SW 1271 (cell line): ENCODE measurements around the gene NFIB.

ENCODE experiments used
- DNase-seq, 2 experiments: peaks; one replicate each; lab custom pipeline; 2025; lab: John Stamatoyannopoulos, UW

NFIB gene

DNA sequence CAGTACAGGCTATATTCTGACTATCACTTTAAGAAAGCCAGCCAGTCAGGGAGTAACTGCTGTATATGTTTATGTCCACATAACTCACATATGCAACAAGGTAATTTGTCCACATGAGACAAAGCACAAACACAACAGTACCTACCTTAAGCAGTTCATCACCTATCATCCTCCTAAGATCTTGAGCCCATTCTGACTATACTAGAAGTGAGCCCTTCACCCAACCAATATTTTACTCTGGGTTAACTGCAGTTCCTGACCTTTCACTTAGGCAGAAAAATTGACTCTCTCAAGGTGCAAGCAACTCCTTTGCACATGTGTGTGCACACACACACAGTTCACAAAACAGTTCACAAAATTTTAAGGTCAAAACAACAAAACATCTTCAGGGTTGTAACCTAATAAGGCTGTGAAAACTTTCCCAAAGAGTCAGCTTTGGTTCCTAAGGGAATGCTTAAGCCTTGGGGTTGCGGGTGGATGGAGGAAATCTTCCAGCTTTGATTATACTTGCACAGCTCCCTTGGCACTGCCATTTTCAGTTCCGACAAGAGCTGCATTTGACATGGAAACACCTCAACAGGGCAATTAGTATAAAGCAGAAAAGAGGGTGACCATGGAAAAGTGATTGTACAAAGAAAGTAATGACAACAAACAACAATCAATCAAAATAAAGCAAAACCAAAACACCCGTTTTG lies 215.3 kb downstream of the NFIB start:
- no peak for DNase-seq

DNA sequence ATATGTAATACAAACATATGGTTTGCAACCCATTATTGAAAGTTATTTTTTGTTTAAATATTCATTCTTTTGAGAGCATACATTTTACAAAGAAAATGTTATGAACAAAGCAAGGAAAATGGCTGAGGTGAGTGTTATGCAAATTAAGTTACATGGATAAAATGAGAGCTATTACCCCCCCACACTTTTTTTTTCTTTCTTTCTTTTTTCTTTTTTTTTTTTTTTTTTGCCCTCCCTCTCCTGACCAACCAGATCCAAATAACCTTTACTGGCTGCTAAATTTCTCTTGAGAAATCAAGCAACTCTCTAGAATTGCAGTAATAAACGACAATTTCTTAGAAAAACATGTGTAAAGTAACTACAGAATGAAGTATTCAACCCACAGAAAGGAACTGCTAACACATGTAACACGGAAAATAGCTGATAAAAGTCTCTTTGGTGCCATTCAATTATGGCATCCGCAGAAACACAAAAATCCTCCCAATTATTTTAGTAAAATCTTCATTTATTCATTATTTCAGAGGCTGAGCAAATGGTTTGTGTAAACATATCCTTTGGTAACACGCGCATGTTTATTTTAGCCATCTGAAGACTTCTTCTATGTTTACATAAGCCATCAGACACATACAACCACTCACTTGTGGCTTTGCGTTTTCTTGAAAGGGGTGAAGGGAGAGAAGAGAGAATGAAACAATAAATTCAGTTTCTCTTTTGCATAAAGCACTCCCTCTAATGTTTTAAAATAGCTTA lies 216.1 kb downstream of the NFIB start:
- DNase-seq, result no peak

DNA sequence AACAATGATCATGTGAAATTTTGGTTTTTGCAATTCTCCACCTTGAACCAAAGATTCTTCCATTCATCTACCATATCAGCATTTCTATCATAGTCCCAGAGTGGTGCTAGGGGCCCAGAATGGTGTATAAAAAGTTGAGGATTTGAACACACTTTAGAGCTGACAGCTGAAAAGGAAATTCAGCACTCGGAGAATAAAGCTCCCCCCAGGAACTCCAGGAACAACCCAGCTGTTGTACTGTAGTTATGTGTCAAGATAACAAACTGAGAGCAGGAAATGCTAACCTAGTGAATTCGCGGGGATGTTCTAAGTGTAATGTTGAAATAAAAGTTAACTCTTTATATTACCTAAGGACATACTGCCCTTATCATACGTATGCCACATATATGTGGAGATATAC lies 216.7 kb downstream of the NFIB start:
- no peak for DNase-seq

DNA sequence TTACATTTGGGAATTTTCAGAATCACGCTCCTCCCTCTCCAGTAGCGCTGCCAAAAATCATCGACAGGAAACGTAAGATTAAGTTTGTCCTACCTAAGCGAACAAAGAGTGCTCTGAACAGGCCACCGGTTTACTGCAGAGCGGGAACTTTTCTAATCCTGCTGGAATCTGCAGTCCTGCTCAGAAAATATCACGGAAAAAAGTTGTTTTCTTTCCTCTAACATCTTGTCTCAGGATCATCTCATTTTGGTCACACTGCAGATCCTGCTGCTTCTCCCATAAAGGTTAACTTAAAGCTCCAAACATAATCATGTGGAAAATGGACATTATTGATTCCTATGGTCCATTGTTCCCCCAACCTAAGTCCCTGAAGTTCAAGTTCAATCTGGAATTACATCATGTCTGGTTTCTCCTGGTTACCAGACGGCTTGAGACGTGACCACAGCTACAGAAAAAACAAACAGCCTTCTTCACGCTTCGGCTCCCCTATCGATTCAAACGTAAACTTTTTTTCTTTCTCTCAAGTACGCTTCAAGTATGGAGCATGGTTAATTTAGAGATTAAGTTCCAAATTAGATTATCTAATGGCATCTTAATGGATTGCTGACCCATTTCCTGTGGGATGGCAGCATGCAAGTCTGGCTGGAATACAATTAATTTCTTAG lies 217.6 kb downstream of the NFIB start:
- DNase-seq, result no peak

DNA sequence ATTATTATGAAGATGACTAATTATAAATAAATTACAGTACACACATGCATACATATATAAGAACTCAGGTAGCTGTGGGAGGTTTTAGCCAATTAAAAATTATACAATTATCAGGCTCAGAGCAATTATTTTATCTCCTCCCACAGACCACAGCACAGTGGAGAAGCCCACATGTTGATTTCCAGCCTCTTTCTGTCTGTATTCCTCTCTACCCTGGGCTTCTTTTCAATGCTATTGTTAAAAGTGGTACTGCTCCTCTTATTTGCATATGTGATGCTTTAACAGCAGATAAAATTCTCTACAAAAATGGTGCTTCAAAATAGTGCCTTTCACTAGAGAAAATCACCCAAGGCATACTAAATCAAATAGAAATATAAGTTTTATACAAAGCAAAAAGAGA lies 218.7 kb downstream of the NFIB start:
- no peak for DNase-seq

DNA sequence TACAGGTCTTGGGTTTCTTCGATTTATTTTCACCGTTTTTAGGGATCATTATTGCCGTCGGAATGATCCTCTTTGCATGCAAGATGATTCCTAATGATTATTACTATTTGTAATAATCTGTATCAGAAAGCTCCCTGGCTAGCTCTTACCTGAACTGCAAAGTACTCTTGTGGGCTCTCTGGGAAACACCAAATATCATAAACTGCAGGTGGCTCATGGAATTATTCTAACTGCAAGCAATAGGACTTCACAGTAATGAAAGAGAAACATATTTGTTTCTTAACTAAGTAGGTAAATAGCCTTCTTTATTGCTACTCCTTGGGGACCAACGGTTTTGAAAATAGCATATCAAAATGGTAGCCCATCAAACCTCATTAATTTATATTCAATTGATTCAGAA lies 219.4 kb downstream of the NFIB start:
- no peak for DNase-seq

DNA sequence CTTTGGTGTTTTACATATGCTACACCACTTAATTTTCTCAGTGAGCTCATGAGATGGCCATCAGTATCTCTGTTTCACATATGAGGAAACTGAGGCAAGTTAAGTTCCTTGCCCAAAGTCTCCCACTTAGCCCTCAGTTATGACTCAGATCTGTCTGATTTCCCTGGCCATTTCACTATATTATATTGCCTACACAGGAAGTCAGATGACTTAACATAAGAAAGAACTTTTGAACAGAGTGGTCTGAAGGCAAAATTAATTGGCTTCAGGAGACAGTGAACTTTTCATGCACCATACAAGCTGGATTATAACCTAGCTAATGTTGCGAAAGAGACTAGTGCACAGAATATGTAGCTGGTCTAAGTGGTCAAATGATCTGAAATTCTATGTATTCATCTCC lies 221.6 kb downstream of the NFIB start:
- no peak for DNase-seq

DNA sequence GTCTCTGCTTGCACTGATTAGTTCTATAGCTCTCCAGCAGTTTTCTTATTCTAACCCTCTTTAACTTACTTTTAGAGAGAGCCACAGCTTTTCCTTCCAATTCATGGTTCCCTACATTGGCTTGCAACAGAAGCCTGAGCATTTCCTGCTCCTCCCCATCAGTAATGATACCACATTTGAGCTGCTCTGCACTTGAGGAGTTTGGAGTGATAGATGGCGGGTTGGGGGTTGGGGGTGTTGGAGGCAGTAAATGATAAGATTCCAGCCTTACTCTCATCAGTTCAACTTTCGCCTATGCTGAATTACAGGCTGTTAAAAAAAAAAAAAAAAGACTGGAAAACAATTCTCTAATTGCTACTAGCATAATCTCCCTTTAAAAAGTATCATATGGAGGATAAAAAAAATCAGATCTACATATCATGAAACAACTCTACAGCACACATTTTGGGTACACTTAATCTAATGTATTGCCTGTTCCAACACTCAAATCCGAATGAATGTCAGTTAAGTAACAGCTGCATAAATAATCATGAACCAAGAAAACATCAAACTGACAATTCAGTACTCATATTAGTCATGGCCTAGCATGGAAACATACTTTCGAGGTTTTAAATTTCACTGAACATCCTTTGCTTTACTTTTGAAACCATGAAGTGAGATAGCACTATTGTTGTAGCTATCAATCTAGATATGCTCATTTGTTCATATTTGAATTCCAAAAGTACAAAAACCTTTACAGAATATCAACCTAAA lies 224.7 kb downstream of the NFIB start:
- no peak for DNase-seq

DNA sequence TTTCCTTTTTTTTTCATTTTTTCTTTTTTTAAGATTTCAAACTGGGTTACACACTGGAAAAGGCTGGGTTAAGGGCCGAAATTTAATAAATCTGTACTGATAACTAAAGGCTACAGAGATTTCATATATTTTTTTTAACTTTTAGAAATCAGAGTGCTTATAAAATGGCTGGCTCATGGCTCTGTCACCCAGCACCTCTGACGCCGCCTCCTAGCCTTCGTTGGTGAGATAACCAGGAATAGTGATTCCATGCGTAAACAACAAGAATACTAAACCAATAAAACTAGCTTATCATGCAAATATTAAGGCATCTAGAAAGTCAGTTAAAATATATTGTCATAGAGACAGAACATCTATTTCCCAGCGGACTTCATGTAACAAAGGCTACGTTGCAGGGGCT lies 226.4 kb downstream of the NFIB start:
- DNase-seq, result no peak

DNA sequence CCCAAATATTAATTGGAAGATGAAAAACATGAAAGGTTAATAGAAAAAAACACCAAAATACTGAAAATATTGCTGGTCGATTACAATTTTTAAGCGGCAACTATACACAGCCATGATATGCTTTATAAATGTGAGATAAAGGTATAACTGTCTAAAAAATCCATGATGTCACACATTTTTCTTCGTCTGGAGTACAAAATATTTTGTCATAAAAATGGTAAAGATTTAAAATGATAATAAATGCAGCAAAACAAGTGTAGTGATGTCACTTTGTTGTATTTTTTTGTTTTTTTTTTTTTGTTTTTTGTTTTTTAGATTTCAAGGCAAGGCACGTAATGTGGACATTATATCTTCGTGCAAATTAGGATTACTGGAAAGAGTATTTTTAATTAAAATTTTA lies 227.4 kb downstream of the NFIB start:
- no peak for DNase-seq

DNA sequence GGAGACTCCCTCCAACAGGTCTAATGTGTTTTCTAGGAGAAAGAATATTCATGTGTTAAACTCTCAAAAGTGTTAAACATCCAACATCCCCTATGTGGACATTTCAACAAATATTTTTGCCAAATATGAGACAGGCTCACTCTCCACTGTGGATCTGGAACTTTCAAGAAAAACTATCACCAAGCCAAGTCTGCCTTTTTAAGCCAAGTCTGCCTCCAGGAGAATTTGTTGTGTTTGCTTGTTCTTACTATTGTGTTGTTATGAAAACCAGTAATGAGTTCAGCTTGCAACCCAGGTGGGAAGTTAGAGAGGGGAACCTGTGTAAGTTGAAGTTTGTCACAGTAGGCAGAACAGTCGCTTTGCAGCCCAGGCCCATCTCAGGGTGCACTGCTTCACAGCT lies 228.1 kb downstream of the NFIB start:
- DNase-seq, result no peak

DNA sequence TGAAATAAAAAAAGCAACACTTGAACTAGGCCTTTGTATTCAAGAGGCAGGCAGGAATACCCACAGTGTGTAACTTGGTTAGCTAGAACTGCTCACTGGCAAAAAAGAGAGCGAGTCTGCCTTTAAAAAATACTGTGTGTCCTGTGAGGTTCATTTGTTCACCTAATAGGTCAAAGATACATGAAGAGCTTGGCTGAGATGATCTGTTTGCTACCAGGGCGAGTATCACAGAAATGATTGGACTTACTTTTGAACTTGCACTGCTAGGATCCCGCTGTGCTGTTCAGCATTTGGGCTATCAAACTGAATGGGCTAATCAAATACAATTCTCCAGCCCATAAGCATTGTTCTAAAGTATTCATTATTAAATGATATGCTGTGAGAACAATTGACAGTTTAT lies 229.1 kb downstream of the NFIB start:
- no peak for DNase-seq

DNA sequence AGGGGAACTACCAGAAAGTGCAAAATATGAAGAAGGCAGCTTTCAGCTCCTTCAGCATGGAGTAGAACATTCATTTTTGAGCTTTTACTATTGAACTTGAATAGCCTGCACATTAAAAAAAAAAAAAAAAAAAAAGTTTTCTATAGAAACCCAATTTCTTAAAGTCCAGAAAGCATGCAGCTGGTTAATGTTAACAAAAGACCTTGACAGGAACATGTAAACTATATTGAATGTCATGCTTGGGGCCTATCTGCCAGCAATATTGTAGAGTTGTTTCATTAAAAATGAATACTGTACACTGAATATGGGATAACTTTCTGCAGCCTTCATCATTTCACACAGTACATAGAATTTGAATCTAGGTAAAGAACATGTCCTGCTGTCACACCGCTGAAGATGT lies 230.6 kb downstream of the NFIB start:
- no peak for DNase-seq

DNA sequence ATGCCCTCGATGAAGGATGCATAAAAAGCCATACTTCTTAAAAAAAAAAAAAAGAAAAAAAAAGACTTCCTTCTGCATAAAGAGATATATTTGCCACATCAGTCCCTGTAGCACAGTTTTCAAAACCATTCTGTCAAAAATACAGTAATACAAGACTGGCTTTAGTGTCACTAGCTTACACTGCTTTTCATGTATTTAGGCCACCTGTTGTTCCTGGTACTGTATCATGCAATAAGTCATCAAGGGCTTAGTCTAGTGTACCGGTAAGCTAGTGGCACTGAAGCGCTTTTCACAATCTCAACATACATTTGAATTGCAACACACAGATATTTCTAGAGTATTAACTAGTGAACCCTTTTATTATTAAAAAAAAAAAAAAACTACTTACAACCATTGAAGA lies 231.2 kb downstream of the NFIB start:
- no peak for DNase-seq

DNA sequence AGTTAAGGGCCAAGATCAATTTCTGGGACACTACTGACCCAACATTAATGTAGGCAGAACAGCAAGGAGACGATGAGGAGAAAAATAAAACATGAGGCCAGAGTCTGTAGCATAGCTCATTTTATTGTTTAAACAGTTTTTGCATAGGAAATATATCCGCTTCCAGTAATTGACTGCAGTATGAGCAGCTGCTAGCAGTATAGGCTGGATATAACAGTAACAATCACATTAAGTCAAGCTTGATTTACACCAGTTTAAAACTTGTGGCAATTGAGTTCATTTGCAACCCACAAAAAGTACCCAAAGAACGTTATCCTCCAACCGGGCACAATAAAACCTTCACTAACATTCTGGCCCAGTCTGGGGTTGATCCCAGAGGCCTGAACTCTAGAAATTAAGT lies 232.2 kb downstream of the NFIB start:
- no peak for DNase-seq

DNA sequence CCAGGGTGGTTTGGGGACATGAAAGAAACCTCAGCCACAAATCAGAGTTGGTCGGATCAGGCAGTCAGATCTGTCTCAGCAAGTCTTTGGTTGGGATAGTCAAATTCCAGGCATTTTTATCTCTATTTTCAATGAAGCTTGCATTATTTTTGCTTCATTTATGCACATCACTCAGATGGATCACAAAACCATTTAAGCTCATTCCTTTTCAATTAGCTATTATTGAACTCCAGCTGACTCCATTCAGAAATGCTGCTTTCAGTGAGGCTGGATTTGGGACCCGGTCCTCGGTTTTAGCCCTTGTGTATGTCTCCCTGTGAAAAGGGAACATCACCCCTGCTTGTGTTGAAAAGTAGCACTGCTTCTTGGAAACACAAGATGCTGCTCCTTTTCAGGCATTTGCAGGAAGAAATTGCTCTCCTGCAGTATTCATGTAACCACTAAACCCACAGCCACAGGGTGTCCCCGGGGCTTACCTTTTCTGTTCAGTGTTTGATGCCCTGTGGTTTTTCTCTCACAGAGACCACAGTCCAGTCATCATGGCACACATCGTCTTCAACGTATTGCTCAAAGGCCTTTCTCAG lies 232.9 kb downstream of the NFIB start:
- no peak for DNase-seq

DNA sequence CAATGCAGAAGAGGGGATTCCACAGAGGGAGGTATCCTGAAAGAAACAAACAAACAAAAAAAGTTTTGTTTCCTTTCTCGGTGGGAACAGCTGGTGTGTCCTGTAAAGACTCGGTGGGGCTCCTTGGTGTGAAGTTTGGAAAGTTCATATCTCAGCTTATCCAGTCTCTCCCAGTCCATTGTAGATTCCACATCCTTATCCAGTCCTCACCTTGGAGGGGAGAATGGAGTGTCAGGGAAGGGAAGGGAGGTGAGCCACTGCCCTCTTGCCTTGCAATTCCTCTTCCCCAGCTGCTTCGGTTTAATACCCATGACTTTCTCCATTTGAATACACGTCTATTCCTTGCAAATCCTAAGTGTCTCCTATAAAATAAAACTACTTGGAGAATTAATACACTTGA lies 234.5 kb downstream of the NFIB start:
- no peak for DNase-seq

DNA sequence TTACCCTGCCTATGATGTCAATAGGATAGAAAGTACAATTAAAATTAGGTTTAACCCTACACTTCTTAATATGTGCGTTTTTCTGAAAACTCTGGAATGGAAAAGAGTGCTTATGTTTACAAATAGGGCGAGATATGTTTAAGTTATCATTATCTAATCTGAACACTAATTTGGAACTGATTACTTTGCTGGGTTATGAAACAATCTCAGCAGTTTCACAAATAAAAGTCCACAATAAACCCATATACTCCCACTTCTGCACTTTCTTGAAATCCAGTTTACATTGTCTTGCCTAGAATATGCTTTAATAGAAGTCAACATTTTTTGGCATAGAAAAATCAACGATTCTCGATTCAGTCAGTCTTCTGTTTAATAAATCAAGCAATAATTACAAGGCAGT lies 236.3 kb downstream of the NFIB start:
- no peak for DNase-seq

DNA sequence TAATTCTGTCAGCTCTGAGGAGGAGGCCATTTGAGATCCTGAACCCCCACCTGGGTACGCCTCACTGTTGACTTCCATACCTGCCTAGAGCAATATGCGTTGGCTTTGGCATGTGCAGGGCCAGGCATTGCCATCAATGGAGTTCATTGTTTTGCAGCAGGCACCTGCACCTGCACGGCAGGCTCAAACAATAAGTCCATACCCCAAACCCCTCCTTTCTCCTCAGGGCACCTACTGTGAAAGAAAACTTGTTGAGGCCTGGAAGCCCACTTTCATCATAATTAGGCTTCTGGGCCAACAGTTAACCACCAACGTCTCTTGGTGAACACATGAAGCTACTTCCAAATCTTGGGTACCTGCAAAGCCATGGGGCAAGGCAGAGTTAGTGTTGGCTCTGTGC lies 238.7 kb downstream of the NFIB start:
- no peak for DNase-seq

DNA sequence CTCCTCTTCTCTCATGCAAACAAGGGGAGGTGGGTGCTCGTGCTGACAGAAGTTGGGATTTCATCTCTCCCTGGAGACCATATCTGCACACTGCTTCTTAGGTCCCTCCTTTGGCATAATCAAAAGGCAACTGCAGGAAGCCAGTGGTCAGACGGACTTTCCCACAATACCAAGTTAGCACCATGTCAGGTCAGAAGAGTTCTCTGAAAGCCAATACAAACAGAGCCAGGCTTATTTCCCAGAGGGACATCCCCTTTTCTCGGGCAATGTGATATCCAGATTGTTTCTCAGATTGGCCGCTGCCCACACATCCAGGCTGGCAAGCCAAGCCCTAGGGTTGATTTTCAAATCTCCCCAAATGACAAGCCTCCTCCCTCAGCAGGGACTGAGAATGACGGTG lies 241.1 kb downstream of the NFIB start:
- no peak for DNase-seq

DNA sequence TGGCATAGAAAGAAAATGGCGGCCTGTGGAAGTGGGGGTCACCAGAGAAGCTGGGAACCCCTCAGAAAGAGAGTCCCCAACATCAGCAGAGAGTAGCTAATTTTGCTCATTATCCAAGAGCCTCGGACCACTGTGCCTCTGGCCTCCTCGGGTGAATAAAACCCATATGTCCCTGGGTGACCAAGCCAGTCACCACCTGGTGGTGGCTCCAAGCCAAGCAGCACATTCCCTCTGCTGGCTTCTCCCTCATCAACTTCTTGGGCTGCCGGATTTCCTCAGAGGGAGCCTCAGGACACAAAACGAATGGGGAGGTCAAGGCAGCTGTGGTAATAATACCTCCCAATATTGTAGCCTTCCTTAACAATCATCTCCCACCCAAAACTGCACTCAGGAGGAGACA lies 242.5 kb downstream of the NFIB start:
- DNase-seq, result no peak

DNA sequence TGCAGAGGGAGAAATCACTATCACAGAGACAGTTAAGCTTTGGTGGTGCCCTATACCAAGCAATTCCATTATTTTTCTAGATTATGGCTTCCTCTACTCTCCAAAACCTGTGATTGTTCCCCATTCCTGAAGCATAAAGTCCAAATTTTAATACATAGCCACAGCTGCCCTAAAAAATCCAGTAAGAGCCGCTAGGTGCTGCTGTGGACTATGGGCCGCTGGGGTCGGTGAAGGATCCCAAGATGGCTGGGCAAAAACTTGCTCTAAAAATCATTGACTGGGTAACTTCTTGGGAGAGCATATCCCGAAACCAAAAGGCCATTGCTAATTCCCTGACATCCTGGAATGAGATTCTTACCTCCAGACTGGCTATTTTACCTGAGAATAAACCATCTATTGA lies 245.3 kb downstream of the NFIB start:
- DNase-seq, result no peak
